Sigmoid colon (tissue), 4 donors: Measurements from ENCODE around the gene APOA5.
A peak's percentile ranks its signal among the peaks of the same experiment; 100 is the strongest.

ENCODE experiments used
- CTCF ChIP-seq, 4 experiments: fragments of 450-650 bp in 3 of 4; fragments of 200-600 bp in 1 of 4; IDR thresholded peaks; one replicate each; pipeline ENCODE4 v1.5.1; 2016 to 2019; ENCODE audit warnings: antibody characterized with exemption in 4 of 4, mild to moderate bottlenecking in 3 of 4, moderate library complexity in 2 of 4
- EP300 ChIP-seq, 4 donors: sonication (generic); formaldehyde crosslinking; IDR thresholded peaks; one replicate each; pipeline ENCODE4 v1.6.1; 2017; ENCODE audit warnings: antibody characterized with exemption in 4 of 4
- POLR2A ChIP-seq, 2 donors: fragments of 450-650 bp; IDR thresholded peaks; one replicate each; pipeline ENCODE4 v1.6.1; 2016; ENCODE audit warnings: antibody characterized with exemption in 2 of 2, mild to moderate bottlenecking in 2 of 2, moderate library complexity in 2 of 2
- POLR2AphosphoS5 ChIP-seq, 4 donors: sonication (generic); formaldehyde crosslinking; IDR thresholded peaks; one replicate each; pipeline ENCODE4 v1.6.1; 2017; ENCODE audit warnings: antibody characterized with exemption in 4 of 4

- peak; percentile 39 to 53 (median 48) for TF ChIP-seq CTCF (IDR thresholded peaks at IDR 0.05)
- TF ChIP-seq POLR2A (IDR thresholded peaks at IDR 0.05): no peak
- peak in 1 of 4 donors; percentile 43 for TF ChIP-seq EP300 (IDR thresholded peaks at IDR 0.05)
- TF ChIP-seq POLR2AphosphoS5 (IDR thresholded peaks at IDR 0.05): peak; percentile 14 to 74 (median 53)
Measured at GRCh38 chr11:116835791-116836631, 44.3 kb upstream of the APOA5 start.
